ENCODE data around the gene STRN.
"Not testable (repeated sequence)": the region's sequence is repeated elsewhere in the genome, so short reads cannot be mapped to it uniquely, and the experiment has no call there.

The STRN gene

DNA sequence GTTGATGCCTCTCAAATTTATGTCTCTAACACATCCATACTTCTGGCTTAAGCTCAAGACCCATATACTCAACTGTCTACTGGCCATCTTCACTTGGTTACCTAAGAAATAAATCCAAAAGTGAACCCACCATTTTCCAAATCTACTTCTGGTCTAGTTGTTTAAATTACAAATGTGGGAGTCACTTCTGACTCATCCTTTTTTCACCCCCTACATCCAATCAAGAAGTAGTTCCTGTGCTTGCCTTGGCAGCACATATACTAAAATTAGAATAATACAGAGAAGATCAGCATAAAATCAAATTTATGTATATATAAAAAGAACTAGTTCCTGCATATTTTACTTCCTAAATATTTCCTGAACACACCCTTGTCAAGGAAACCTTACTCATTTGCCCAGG, 53.6 kb downstream of the STRN start:
- peak; percentile 48 for DNase-seq (ENCODE audit: low spot score)

DNA sequence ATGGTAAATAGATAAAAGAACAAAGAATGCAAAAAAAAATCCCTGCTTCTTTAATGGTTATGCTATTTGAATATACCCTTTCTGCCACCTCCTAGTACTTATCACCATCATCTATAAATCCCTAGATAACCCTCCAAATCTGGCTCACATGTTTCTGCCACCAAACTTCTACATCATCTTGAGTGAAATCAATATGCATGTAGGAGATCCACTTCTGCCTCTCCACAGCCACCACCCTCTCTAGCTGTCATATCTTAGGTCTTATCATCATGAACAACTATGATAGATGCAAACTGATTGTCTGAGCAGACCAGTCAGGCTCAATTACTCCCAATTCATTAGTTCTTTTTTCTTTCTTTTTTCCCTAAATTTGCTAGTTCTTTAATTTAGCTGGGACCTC, 55.3 kb downstream of the STRN start:
- no peak for DNase-seq (ENCODE audit: low spot score)

DNA sequence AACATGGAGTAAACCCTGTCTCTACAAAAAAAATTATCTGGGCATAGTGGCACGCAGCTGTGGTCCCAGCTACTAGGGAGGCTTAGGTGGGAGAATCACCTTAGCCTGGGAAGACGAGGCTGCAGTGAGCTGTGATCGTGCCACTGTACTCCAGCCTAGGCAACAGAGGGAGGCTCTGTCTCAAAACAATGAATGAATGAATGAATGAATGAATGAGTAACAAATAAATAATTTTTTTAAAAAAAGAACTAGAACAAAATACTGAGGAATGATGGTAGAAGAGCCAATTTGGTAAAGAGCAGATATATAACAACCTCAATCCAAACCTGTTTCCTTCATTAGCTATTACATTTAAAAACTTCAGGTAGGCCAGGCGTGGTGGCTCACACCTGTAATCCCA, 60.1 kb downstream of the STRN start:
- no peak for DNase-seq (ENCODE audit: low spot score)

DNA sequence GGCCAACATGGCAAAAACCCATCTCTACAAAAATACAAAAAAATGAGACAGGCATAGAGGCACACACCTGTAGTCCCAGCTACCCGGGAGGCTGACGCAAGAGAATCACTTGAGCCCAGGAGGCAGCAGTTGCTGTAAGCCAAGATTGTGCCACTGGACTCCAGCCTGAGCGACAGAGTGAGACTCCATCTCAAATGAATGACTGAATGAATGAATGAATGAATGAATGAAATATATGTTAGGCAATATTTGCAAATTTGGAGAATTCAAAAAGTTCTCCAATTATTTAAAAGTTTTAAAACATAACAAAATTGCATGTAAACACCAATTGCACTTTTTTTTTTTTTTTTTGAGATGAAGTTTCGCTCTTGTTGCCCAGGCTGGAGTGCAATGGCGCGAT, 61.7 kb downstream of the STRN start:
- DNase-seq (ENCODE audit: low spot score), result no peak

DNA sequence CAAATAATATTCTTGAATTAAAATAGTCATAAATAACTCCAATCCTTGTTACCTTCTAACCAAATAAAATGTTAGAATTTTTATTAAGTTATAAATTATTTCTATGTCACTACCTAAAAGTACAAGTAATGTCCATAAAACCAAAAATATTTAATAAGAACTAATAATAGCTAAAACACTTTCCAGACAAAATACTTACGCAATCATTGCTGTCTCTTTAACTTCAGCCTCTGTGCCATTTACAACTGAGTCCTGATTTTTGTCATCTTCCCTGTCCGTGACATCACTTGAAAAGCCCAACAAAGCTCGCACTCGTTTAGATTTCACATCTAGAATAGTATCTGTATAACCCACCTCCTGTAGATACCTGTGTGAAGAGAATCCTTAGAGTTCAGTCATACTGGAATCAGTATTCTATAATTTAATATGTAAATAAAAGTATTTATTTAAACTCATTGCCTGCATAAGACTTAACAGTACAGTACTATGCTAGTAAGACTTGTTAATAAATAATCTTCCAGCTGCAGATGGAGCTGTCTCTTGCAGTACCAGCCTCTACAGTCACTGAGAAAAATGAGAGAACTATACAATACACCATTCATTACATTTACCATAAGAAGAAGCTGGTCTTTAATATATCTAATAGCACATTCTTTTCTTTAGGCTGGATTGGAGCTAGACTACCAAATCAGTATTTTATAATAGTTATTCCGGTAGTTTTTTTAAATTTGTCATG, 63.8 kb downstream of the STRN start:
- no peak for DNase-seq (ENCODE audit: low spot score)

DNA sequence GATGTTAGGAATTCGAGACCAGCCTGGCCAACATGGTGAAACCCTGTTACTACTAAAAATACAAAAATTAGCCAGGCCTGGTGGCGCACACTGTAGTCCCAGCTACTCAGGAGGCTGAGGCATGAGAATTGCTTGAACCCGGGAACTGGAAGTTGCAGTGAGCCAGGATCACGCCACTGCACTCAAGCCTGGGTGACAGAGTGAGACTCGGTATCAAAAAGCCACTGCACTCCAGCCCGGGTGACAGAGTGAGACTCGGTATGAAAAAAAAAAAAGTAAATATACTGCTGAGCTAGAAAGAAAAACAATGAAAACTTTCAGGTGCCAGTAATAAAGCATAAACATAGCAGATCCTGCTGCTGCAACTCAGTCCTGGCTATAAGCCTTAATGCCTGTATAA, 73.5 kb downstream of the STRN start:
- DNase-seq (ENCODE audit: low spot score), result no peak

DNA sequence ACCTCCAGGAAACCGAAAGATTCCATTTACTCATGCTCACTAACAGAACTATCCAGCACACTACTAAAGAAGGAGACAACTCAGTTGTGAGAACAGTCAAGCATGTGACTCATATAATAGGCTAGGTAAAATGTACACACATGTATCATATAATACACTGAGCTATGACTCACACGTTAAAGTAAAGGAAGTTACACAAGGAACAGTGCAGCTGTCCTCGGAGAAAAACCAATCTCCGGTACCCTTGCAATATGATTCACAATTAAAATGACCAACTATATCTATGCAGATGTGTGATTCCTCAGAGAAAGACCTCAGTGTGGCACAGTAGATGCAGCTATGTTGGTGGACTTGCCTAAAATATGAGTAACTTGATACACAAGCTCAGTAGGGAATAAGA, 76.5 kb downstream of the STRN start:
- DNase-seq (ENCODE audit: low spot score), result peak; percentile 69

DNA sequence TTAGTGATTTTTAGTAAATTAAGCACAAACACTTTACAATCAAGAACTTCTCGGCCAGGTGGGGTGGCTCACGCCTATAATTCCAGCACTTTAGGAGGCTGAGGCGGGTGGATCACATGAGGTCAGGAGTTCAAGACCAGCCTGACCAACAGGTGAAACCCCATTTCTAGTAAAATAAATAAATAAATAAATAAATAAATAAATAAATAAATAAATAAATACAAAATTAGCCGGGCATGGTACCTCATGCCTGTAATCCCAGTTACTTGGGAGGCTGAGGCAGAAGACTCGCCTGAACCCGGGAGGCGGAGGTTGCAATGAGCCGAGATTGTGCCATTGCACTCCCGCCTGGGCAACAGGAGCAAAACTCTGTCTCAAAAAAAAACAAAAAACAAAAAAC, 79.2 kb downstream of the STRN start:
- DNase-seq (ENCODE audit: low spot score), result not testable (repeated sequence)

DNA sequence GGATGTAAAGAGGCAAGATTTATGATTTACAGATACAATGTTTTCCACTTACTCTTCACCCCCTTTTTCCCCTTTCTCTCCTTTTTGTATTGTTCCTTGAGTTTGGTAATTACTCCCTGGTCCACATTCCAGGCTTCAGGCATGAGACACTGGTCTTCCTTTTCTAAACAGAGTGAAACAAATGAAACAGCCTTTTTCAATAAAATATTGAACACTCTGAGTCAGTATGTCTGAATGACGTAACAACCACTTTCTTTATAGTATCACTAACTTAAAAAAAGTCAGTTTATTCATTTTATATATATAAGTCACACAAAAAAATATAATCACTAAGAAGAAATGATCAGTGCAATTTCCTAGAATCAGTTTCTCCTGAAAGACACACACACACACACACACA, 79.7 kb downstream of the STRN start:
- peak; percentile 17 for DNase-seq (ENCODE audit: low spot score)

DNA sequence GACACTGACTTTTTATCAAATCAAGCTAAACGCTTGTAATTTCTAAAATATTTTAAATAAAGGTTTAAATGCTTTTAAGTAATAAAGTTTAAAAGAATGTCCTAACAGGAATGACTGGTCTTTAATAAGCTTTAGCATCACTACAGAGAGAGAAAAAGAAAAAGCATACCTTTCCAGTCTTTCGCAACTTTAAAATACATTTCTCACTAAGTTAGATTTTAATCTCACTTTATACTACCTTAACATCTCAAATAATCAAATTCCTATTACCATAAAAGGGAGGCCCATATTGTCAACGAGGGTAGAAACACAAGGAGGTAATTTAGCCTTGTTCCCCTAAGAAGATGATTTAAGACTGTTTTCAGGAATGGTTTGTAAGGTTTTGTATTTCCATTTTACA, 80.7 kb downstream of the STRN start:
- no peak for DNase-seq (ENCODE audit: low spot score)

DNA sequence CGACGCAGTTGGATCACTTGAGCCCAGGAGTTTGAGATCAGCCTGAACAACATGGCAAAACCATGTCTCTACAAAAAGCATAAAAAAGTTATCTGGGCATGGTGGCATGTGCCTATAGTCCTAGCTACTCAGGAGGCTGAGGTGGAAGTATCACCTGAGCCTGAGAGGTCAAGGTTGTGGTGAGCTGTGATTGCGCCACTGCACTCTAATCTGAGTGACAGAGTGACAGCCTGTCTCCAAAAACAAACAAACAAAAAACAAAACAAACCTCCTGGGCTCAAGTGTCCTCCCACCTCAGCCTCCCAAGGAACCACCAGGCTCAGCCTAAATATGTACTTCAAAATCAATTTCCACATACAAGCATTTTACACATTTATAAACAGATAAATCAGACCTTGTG, 83.8 kb downstream of the STRN start:
- no peak for DNase-seq (ENCODE audit: low spot score)

DNA sequence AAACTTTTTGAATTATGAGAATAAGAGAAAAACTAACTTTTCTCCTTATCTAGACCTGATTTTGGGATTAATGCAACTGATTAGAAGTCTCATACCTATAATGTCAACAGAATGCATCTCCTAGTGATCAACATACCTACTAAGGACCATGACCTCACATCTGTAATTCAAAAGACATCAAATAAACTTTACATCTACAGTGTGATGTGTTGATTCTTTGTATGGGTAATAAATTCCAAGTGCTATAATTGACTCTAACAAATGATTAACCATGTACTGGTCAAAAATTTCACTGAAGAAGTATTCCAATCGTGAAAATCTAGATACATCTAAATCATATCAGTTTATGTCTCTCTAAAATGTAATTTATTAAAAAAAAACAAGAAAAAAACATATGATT, 84.5 kb downstream of the STRN start:
- DNase-seq (ENCODE audit: low spot score), result no peak

DNA sequence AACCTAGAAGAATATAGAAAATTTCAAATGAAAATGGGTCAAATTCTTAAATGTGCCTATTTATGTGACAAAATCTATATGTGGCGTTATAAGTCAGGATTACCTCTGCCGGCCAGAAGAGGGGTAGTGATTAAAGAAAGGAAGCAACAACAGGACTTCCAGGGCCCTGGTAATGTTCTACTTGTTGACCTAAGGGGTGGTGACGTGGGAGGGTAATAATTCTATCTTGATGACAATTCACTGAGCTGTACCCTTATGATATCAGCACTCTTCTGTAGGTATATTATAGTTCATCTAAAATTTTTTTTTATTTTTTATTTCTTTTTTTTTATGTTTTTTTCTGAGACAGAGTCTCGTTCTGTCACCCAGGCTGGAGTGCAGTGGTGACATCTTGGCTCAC, 87.9 kb downstream of the STRN start:
- DNase-seq (ENCODE audit: low spot score), result no peak

DNA sequence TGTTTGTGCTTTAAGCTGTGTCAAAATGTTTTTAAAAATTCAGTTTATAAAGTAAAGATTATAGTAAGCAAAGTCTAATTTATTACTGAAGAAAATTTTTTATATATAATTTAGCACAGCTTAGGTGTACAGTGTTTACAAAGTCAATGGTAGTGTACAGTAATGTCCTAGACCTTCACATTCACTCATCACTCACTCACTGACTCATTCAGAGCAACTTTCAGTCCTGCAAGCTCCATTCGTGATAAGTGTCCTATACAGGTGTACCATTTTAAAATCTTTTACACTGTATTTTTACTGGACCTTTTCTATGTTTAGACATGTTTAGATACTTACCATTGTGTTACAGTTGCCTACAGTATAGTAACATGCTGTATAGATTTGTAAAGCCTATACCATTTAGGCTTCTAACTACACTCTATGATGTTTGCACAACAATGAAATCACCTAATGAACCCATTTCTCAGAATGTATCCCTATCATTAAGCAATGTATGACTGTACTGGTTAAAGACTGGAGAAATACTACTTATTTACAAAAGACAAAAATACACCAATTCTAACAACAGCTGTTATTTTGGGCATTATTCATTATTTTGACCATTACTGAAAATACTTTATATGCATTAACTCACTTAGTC, 95.1 kb downstream of the STRN start:
- no peak for DNase-seq (ENCODE audit: low spot score)

DNA sequence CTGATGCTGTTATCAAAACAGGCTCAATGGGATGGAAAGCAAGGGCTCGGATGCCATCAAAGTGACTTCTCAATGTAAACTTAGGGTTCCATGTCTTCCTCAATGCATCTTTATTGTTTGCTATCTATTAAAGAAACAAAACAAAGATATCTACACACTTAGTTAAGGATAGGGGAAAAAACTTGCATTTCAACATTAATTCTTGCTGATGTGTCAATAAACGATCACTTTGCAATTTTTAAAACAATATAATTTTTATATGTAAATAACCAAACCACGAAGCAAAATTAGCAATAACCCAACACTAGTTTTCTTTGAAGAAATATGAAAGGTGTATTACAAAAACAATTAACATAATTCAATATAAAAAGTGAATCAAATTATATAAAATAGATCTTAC, 96.7 kb downstream of the STRN start:
- DNase-seq (ENCODE audit: low spot score), result no peak

DNA sequence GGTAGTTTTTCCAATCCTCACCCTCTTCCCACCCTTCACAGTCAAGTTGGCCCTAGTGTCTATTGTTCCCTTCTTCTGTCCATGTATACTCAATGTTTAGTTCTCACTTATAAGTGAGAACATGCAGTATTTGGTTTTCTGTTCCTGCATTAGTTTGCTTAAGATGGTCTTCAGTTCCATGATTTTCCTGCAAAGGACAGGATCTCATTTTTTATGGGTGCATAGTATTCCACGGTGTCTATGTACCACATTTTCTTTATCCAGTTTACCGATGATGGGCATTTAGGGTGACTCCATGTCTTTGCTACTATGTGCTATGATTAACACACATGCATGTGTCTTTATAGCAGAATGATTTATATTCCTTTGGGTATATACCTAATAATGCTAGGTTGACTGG, 104.4 kb downstream of the STRN start:
- no peak for DNase-seq (ENCODE audit: low spot score)

DNA sequence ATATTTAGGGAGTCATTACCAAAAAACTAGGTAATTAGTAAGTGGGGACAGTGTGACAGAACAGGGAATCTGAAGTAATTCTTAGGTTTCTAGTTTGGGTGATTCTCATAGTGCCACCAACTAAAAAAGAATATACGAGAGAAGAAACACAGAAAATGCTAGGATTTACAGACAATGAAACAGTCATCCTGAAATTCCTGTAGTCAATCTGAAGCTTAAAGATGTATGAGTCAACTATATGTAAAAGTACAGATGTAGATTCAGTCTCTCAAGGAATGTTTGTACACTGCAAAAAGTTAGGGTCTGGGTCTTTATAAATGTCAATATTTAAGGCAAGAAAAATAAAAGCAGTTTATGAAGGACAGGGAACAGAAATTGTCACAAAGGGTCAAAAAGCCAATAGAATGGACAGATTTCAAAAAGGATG, 107.0 kb downstream of the STRN start:
- DNase-seq (ENCODE audit: low spot score), result no peak

DNA sequence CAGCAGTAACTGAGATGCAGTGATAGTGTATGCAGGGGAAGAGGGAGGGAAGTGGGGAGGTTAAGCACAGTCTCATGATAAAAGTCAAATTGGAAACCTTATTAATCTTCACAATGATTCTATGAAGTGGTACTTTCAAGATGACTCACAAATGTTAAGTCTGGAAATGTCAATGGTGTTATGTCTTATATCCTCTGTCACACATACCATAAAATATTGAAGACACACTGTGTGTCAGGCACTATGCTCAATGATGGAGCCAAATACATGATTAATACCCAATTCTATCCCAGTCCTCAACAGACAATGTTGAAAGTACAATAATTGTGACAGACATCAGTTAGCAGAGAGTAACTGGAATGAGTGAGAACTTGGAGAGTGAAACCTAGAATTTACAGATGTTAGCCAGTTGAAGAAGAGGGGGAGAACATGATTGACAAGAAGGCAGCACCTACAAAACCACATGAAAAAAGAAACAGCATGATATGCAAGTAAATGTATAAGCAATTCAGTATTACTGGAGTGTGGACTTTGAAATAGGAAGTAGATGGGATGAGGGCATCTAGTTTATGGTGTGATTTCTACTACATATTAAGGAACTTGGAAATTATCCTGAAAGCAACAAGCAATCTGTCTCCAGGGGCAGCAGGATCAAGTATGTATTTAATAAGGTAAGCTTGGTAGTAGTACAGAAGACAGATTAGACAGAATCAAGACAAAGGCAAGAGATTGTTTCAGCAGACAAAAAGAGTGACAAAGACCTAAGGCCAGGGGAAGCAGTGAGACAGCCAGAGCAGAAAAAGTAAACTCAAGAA, 107.6 kb downstream of the STRN start:
- DNase-seq (ENCODE audit: low spot score), result no peak

DNA sequence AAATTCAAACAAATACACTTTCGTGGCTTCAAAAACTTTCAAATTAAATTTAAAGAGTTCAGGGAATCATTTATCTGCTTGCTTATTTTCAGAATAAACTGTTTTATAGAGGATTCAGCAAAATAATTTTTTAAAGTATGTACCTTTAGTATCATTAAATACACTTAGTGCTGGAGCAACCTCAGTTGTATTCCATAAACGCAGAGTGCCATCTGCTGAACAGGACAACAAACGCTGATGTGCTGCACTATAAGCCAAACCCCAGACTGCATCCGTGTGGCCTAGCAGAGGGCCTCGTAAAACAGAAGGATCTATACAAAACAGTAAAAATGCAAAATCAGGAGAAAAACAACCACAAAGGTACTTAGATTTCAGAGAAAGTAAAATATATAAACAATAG, 108.6 kb downstream of the STRN start:
- DNase-seq (ENCODE audit: low spot score), result no peak

DNA sequence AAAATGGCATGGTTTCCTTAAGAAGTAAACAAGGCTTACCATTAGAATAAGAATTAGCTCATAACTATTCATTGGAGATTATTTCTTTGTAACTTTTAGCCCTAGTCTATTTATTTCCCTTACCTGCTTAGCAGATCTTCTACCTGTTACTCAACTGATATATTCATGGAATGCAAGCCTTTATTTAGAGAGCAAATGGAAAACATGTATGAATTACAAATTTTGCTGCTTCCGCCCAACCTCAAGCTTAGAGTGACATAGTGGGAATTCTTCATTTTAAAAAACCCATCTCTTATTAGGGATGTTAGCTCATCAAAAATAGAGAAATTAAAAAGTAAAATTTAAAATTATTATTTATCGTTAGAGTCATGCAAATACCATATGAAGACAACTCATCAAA, 110.9 kb downstream of the STRN start:
- DNase-seq (ENCODE audit: low spot score), result no peak

DNA sequence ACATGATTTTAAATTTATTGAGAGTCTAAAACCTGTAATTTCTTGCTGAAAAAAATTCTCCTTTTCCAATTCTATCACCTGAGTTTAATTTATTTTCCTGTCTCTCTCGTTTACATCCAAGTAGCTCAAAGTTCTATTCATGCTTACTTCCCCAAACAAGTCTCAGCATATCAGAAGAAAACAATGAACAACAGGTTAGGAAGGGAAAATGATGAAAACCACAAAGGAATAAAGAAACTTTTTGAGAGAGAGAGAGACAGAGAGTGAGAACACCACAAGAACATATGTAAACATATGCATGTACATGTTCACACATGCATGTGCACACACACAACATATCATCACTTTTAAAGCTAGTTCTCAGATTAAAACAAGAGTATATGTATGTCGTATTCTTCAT, 112.1 kb downstream of the STRN start:
- DNase-seq (ENCODE audit: low spot score), result no peak

DNA sequence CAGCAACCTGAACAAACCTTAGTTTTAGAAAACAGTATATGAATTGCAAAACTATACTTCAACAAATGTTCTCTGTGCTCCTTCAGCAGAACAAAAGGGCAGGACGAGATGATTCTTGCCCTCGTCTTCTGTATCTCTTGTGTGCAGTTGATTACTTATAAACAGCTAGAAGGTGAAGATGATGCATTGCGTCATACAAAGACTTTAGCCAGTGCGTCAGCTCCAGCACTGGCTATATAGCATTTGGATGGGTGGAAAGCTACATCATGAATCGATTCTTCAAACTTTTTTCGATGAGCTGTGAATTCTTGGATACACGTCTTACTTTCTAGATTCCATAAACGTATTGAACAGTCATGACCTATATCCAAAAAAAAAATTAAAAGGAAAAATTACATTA, 117.1 kb downstream of the STRN start:
- DNase-seq (ENCODE audit: low spot score), result no peak

DNA sequence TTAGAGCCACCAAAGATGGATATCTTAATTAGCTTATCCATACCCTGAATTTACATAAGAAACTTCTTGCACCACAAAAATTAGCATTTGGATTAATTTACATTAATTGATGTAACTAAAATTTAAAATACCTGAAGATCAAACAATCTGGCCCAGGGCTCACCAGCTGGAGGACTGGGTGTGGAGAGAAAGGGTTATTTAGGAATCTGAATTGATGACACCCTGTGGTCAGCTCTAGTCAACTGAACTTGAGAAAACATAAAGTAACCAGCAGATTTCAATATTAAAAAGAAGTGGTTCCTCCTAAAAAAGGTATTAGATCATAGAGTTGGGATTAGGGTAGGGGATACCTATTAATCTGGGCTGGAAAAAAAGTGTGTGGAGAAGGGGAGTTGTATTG, 122.5 kb downstream of the STRN start:
- no peak for DNase-seq (ENCODE audit: low spot score)
